ENCODE measurements around the gene MARCHF3. TPM values are rescaled to one million over a fixed set of nuclear protein-coding genes. Genes with fewer than 3 reads are reported as not detected.
A peak's percentile ranks its signal among the peaks of the same experiment; 100 is the strongest.

MARCHF3 gene
- total and polyA plus RNA-seq, 12 donors: 4.8 to 76.2 (median 45.9) TPM

GRCh38 chr5:126918615-126918957 lies 111.8 kb downstream of the MARCHF3 start:
- peak overlapping the region in 1 of 10 donors; percentile 73 for H3K27ac ChIP-seq
- TF ChIP-seq CTCF (IDR thresholded peaks at IDR 0.05): no peak
- intact Hi-C loops (cut with DNase I): loop anchor here in 2 of 10 donors (5.0 to 10.0 kb wide), 2 partner anchors 106 to 109 kb away; no protein-coding TSS in a partner anchor
- no peak for DNase-seq
- no peaks in the 10 kb centered on the region for H3K27me3 ChIP-seq
- no peaks in the 10 kb centered on the region for H3K9me3 ChIP-seq
- peaks cover 0 to 26% (median 0%) of the 10 kb centered on the region in 9 donors for H3K36me3 ChIP-seq
- 88 to 90% methylated on average over 3 of the region's 3 CpGs for WGBS, 2 donors
- no peak overlapping the region for H3K4me3 ChIP-seq
- peaks cover 2 to 61% (median 36%) of the 10 kb centered on the region in 9 donors for H3K4me1 ChIP-seq
- ATAC-seq: no peak

- H3K27ac ChIP-seq: no peak overlapping the region
- intact Hi-C loops (cut with DNase I): loop anchor here in 2 of 10 donors (5.0 to 10.0 kb wide), 2 partner anchors 107 to 109 kb away; no protein-coding TSS in a partner anchor
- ATAC-seq: no peak
- peaks cover 2 to 61% (median 36%) of the 10 kb centered on the region in 9 donors for H3K4me1 ChIP-seq
- H3K27me3 ChIP-seq: no peaks in the 10 kb centered on the region
- no peaks in the 10 kb centered on the region for H3K9me3 ChIP-seq
- no peak overlapping the region for H3K4me3 ChIP-seq
- no peak for DNase-seq
- no peak for TF ChIP-seq CTCF (IDR thresholded peaks at IDR 0.05)
- 64 to 73% methylated on average over 9 of the region's 9 CpGs for WGBS, 2 donors
- peaks cover 0 to 26% (median 0%) of the 10 kb centered on the region in 9 donors for H3K36me3 ChIP-seq
These were observed 112.3 kb downstream of the MARCHF3 start for GRCh38 chr5:126917918-126918614.

- intact Hi-C loops (cut with DNase I): loop anchor here in 2 of 10 donors (5.0 to 10.0 kb wide), 2 partner anchors 109 to 112 kb away; no protein-coding TSS in a partner anchor
- no peaks in the 10 kb centered on the region for H3K27me3 ChIP-seq
- H3K27ac ChIP-seq: no peak overlapping the region
- ATAC-seq (no peak), DNase-seq (no peak)
- no peak for TF ChIP-seq CTCF (IDR thresholded peaks at IDR 0.05)
- peaks cover 0 to 26% (median 0%) of the 10 kb centered on the region in 9 donors for H3K36me3 ChIP-seq
- no peak overlapping the region for H3K4me3 ChIP-seq
- no peaks in the 10 kb centered on the region for H3K9me3 ChIP-seq
- H3K4me1 ChIP-seq: peaks cover 2 to 39% (median 18%) of the 10 kb centered on the region in 9 donors
- 95 to 98% methylated on average over 2 of the region's 2 CpGs for WGBS, 2 donors
These were observed 114.9 kb downstream of the MARCHF3 start for GRCh38 chr5:126915496-126915895.

- Histone ChIP-seq H3K4me1 (peaks cover under 1 to 33% (median 14%) of the 10 kb centered on the region in 9 donors), H3K27me3 (no peaks in the 10 kb centered on the region), H3K27ac (no peak overlapping the region), H3K4me3 (no peak overlapping the region), H3K36me3 (peaks cover 0 to 26% (median 0%) of the 10 kb centered on the region in 9 donors), H3K9me3 (no peaks in the 10 kb centered on the region)
- intact Hi-C loops (cut with DNase I): loop anchor here in 2 of 10 donors (5.0 to 10.0 kb wide), 2 partner anchors 110 to 112 kb away; no protein-coding TSS in a partner anchor
- peak in 5 of 8 donors; percentile 18 to 62 (median 54) for ATAC-seq
- DNase-seq: no peak
- 42 to 69% methylated on average over 9 of the region's 9 CpGs for WGBS, 2 donors
- TF ChIP-seq CTCF (IDR thresholded peaks at IDR 0.05): no peak
These were observed 115.4 kb downstream of the MARCHF3 start for GRCh38 chr5:126914801-126915436.
